GM21737 (cell line): ENCODE measurements around the gene SMARCAD1.
"Not testable (repeated sequence)": the region's sequence is repeated elsewhere in the genome, so short reads cannot be mapped to it uniquely, and the experiment has no call there.

Source experiments
- ATAC-seq: cut with Tn5 transposase; IDR thresholded peaks from one replicate; pipeline ENCODE4 v1.9.1; 2021; ENCODE audit warnings: mild to moderate bottlenecking, moderate library complexity; ENCODE audit not compliant: unreplicated experiment

The SMARCAD1 gene

DNA sequence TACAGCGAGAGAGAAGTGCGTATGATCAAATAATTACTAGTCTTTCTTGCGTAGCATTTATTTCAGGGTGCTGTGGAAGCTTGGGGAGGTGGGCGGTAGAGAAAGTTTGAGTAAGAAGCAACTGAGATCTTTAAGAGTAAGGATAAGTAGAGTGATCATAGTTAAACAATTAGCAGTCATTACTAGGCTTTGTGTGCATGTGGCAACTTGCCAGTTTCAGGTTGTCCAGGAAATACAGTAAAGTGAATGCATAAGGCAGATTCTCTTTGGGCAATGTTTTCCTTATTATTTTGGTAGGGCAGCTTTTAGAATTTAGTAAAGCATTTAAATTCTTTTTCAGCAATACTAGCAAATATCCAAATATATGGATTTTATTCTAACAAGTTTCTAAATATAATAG lies 78.0 kb downstream of the SMARCAD1 start:
- ATAC-seq: no peak

DNA sequence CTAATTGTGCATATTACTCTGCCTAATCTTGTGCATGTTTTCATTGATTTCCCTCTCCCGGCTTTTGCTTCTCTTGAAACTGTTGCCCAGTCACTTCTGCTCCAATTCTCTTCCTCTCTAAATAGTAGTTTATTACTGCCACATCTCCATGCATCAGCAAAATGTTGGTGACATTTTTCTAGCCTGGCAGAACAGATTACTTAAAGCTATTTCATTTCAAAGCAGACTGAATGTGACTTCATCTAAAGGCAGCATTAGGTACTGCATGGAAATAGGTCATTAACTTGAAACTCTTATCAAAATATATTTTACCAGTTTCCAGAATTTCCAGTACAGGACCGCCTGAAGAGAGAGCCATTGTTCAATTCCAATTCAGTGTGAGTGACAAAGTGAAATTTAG lies 82.6 kb downstream of the SMARCAD1 start:
- ATAC-seq: no peak

DNA sequence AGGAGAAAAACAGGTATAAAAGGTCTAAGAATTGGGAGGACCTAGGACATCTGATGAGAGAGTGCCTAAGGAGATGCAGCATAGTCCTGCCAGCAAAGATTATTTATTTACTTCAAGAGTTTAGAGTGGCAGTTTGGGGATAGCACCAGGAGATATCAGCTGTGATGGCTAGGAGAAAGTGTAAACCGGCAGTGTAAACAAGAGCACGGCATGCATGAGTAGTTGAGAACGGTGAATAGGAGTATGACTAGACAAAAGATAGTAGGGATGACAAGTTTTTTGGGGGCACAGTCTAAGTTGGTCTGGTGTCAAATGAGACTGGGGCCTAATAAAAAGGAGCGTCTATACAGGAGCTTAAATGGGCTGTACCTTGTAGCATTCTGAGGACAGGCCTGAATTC lies 86.3 kb downstream of the SMARCAD1 start:
- not testable (repeated sequence) for ATAC-seq

GRCh38 chr4:94295473-94295872 lies 87.8 kb downstream of the SMARCAD1 start:
- not testable (repeated sequence) for ATAC-seq

GRCh38 chr4:94298725-94299252 lies 91.1 kb downstream of the SMARCAD1 start:
- ATAC-seq: no peak

DNA sequence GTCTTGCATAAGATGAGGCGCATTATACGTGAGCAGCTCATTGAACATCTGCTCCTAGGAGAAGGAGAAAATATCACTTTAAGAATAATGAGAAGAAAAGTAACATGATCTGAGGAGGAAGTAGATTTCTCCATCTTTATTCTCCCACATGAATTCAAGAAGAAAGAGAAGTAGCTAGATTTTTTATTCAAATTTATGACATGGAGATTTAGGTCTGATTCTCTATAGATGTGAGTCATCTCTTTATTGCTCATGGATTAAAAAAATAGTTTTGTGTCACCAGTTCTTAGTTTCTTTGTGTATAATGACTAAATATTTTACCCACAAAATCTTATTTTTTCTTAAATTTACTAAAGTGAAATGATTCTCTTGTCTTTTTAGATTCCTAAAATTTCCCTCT lies 94.5 kb downstream of the SMARCAD1 start:
- no peak for ATAC-seq

GRCh38 chr4:94304365-94304971 lies 96.8 kb downstream of the SMARCAD1 start:
- ATAC-seq: no peak

GRCh38 chr4:94305466-94306225 lies 98.0 kb downstream of the SMARCAD1 start:
- ATAC-seq: no peak

GRCh38 chr4:94306713-94307112 lies 99.0 kb downstream of the SMARCAD1 start:
- no peak for ATAC-seq

DNA sequence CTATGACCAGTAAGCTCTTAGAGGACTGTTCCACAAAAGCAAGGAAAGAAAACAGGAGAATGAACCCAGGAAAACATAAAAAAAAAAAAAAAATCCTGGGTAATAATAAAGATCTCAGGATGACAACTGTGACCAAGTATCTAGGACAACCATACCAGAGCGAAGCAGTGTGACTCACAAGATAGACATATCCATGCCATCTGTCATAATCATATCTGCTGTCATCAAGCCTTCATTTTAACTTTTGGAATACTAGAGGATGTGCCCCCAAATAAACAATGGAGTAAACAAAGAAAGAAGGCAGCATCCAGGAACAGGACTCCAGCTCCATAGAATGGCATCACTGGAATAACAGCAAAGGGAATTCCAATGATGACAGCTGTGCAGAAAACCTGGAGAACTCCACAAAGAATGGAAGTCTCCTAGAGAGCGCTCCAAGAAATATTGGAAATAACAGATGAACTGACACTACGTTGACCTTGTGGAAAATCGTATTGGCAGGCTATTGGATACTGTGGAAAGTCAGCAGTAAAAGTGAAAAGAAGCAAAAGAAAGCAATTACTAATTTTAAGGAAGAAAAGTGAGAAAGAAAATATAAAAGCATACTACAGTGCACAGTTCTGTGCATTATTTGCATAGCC lies 99.7 kb downstream of the SMARCAD1 start:
- ATAC-seq: no peak

- not testable (repeated sequence) for ATAC-seq
These were observed 112.3 kb downstream of the SMARCAD1 start for GRCh38 chr4:94319927-94320326.

- ATAC-seq: no peak
These were observed 118.2 kb downstream of the SMARCAD1 start for GRCh38 chr4:94325835-94326234.

- ATAC-seq: no peak
These were observed 122.3 kb downstream of the SMARCAD1 start for GRCh38 chr4:94329933-94330332.

DNA sequence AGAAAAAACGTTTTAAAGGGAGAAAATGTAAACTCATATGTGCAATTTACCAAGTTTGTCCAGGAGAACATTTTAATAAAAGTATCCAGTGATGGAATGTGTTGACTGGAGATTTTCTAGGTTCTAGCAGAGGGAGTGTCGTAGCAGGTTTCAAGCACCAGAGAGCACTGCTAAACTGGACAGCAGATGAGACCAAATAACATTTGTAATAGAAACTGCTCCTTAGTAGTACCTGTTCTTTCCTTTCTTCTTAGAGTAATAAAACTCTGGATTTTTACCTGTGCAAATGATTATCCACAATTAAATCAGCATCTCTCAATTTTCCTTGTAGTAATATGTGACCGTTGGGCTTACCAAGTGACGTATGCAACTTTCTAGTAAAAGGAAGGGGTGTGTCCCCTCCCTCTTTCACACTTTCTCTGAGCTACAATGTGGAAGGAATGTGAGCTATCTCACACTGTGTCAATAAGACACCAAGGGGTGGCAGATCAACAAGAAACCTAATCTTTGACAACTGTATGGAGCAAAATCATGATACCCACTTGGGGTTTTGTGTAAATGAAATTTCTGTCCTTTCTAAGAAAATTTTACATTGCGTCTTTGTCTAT lies 125.4 kb downstream of the SMARCAD1 start:
- no peak for ATAC-seq

DNA sequence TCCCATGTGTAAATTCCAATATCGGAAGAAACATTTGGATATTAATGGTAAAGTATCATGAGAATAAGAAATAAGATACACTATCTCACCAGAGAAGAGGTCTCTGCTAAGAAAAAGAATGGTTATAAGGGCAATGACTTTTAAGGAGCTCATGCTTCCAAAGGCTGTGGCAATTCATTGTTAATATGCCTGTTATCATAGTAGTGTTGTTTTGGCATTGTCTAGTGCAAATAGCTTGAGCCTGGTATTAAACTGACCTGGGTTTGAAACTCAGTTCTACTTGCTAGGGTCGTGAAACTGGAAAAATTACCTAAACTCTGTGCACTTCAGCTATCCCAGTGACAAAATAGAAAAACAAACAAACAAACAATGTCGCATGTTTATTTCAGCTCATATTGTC lies 126.2 kb downstream of the SMARCAD1 start:
- ATAC-seq: no peak

- ATAC-seq: no peak
These were observed 126.8 kb downstream of the SMARCAD1 start for GRCh38 chr4:94334476-94334875.

DNA sequence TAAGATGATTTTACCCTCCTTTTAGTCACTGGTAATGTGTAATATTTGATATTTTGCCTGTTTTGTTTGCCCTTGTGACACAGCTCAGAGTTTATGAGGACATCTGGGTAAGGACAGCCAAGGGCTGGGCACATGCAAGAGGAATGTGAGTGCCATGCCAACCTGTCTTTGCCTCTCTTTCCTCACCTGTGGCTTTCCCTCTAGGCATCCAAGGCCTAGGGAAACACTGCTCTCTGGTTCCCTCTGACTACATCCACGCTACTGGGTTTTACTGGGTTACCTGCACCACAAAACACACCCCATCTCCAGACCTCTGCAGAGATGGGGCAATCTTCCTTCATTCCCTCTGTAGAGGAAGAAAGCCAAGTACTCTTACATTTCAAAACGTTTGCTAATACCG lies 127.3 kb downstream of the SMARCAD1 start:
- ATAC-seq: no peak

- ATAC-seq: no peak
These were observed 128.6 kb downstream of the SMARCAD1 start for GRCh38 chr4:94336303-94336702.

GRCh38 chr4:94336791-94337190 lies 129.1 kb downstream of the SMARCAD1 start:
- ATAC-seq: not testable (repeated sequence)

DNA sequence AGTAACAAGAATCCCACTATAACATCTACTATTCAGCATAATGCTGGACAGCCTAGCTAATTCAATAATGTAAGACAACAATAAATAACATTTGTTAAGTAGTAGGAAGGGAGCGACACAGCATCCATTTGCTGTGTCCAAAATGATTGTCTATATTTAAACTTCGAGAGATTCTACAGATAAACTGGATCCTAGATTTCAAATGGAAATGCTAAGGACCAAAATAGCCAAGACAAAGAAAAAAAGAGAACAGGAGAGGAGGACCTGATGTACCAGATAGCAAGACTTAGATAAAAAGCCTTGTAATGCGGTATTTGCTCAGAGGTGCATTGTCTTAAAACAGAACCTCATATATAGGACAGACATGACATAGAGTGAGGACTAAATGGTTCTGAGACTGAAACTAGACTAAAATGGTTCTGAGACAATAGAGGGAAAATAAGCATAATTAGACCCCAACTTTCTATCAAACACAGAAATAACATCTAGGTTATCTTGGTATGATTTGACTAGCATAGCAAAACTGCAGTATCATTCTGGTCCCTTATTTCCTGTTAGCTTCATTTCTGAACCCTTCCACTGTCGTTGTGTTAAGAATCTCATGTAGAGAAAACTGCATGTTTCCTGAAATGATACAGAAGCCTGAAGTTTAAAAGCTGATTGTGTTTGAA lies 131.2 kb downstream of the SMARCAD1 start:
- ATAC-seq: no peak

DNA sequence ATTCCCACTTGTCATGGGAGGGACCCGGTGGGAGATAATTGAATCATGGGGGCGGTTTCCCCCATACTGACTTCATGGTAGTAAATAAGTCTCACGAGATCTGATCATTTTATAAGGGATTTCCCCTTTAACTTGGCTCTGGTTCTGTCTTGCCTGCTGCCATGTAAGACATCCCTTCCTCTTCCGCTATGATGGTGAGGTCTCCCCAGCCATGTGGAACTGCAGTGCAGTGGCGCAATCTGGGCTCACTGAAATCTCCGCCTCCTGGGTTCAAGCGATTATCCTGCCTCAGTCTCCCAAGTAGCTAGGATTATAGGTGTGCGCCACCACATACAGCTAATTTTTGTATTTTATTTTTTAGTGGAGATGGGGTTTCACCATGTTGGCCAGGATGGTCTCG lies 132.1 kb downstream of the SMARCAD1 start:
- ATAC-seq: no peak
